Endodermal cell (in vitro differentiated cells): Measurements from ENCODE around the gene ADAMTS4. TPM values are rescaled to one million over a fixed set of nuclear protein-coding genes. Genes with fewer than 3 reads are reported as not detected.

ENCODE experiments used
- DNase-seq: peaks from one replicate; pipeline ENCODE4 v3.0.0-alpha.2; 2017
- H3K27ac ChIP-seq: 2 replicates; pipeline ENCODE4 v1.5.1; 2013; ENCODE audit warnings: mild to moderate bottlenecking, low read depth, low read length, moderate library complexity
- H3K27me3 ChIP-seq: 2 replicates; pipeline ENCODE4 v1.6.1; 2013; ENCODE audit warnings: mild to moderate bottlenecking, low read length, moderate library complexity; ENCODE audit not compliant: insufficient read depth, control insufficient read depth, poor library complexity, severe bottlenecking
- H3K36me3 ChIP-seq: 2 replicates; pipeline ENCODE4 v1.7.0; 2013; ENCODE audit warnings: mild to moderate bottlenecking, low read length, moderate library complexity; ENCODE audit not compliant: control insufficient read depth, insufficient read depth
- H3K4me1 ChIP-seq: one replicate; pipeline ENCODE4 v1.7.0; 2013; ENCODE audit warnings: low read length; ENCODE audit not compliant: control insufficient read depth, insufficient read depth
- H3K4me3 ChIP-seq: 2 replicates; pipeline ENCODE4 v1.5.1; 2013; ENCODE audit warnings: mild to moderate bottlenecking, low read length, moderate library complexity
- H3K9ac ChIP-seq: 2 replicates; pipeline ENCODE4 v1.6.1; 2013; ENCODE audit warnings: mild to moderate bottlenecking, low read length, moderate library complexity; ENCODE audit not compliant: poor library complexity, severe bottlenecking; ENCODE audit errors: extremely low read depth
- H3K9me3 ChIP-seq: 2 replicates; pipeline ENCODE4 v1.6.1; 2013; ENCODE audit warnings: mild to moderate bottlenecking, low read length, moderate library complexity; ENCODE audit not compliant: control insufficient read depth
- H3K27ac Mint-ChIP-seq: 2 replicates; pipeline ENCODE4 v1.8.0; 2020; ENCODE audit warnings: mixed read lengths
- H3K27me3 Mint-ChIP-seq: 2 replicates; pipeline ENCODE4 v1.8.0; 2021; ENCODE audit warnings: mild to moderate bottlenecking, mixed read lengths; ENCODE audit not compliant: insufficient read depth
- H3K36me3 Mint-ChIP-seq: 2 replicates; pipeline ENCODE4 v1.8.0; 2020; ENCODE audit warnings: low read depth, mixed read lengths
- H3K4me1 Mint-ChIP-seq: 2 replicates; pipeline ENCODE4 v1.8.0; 2020; ENCODE audit warnings: mixed read lengths
- H3K4me3 Mint-ChIP-seq: 2 replicates; pipeline ENCODE4 v1.8.0; 2020; ENCODE audit warnings: mild to moderate bottlenecking, moderate library complexity, mixed read lengths
- H3K9me3 Mint-ChIP-seq: 2 replicates; pipeline ENCODE4 v1.8.0; 2020; ENCODE audit warnings: mild to moderate bottlenecking, mixed read lengths
- CTCF ChIP-seq: fragments of 200-600 bp; sonication (generic); conservative IDR thresholded peaks from 2 replicates; pipeline ENCODE4 v1.5.0; 2021; ENCODE audit warnings: antibody characterized with exemption, mild to moderate bottlenecking
- WGBS, 2 experiments: methylation state at CpG; one replicate each; pipeline versions ENCODE4 v1.1.5 to v1.1.7; 2013; ENCODE audit warnings: missing lambda C conversion rate in 2 of 2, mixed read lengths in 1 of 2; ENCODE audit not compliant: insufficient coverage in 1 of 2, insufficient read length in 1 of 2; 5-methylcytosine and 5-hydroxymethylcytosine counted together
- total RNA-seq, 2 donors: library from RNA; stranded (reverse); fragmentation: NEBNext Ultra II Directional in 1 of 2; extraction: Animal tissue kit (Norgen Biotek cat#: 25700) in 1 of 2; gene quantifications; 2 replicates in 1 of 2; 3 replicates in 1 of 2; pipeline ENCODE4 v1.2.1, GENCODE V29; 2021

Gene ADAMTS4
- total RNA-seq, 2 donors from 2014 or later = 4.4 to 9.6 TPM

- Mint-ChIP-seq H3K4me3 (no peak overlapping the region), H3K27ac (no peak overlapping the region), H3K9me3 (no peaks in the 10 kb centered on the region), H3K27me3 (no peaks in the 10 kb centered on the region), H3K4me1 (peaks cover 2% of the 10 kb centered on the region), H3K36me3 (peaks cover 10% of the 10 kb centered on the region)
- Histone ChIP-seq H3K9ac (no peak overlapping the region), H3K4me3 (no peak overlapping the region), H3K9me3 (no peaks in the 10 kb centered on the region), H3K27ac (no peak overlapping the region), H3K4me1 (no peaks in the 10 kb centered on the region), H3K36me3 (peaks cover 11% of the 10 kb centered on the region), H3K27me3 (no peaks in the 10 kb centered on the region)
- TF ChIP-seq CTCF = no peak
- DNase-seq = no peak
- WGBS, 2 experiments = 92 to 95% methylated on average over 7 to 9 of the region's 9 CpGs
Observed at GRCh38 chr1:161233102-161233501, 34.2 kb upstream of the ADAMTS4 start.

- no peaks in the 10 kb centered on the region for H3K27me3 Mint-ChIP-seq
- H3K27me3 ChIP-seq = no peaks in the 10 kb centered on the region
- 97 to 100% methylated on average over 3 to 7 of the region's 7 CpGs for WGBS, 2 experiments
- TF ChIP-seq CTCF = no peak
- H3K4me3 ChIP-seq = no peak overlapping the region
- H3K27ac ChIP-seq = no peak overlapping the region
- H3K27ac Mint-ChIP-seq = no peak overlapping the region
- H3K4me1 Mint-ChIP-seq = peaks cover 16% of the 10 kb centered on the region
- DNase-seq = no peak
- no peaks in the 10 kb centered on the region for H3K9me3 ChIP-seq
- no peaks in the 10 kb centered on the region for H3K9me3 Mint-ChIP-seq
- H3K9ac ChIP-seq = no peak overlapping the region
- no peak overlapping the region for H3K4me3 Mint-ChIP-seq
- no peaks in the 10 kb centered on the region for H3K4me1 ChIP-seq
- H3K36me3 ChIP-seq = peaks cover 14% of the 10 kb centered on the region
- H3K36me3 Mint-ChIP-seq = peaks cover 12% of the 10 kb centered on the region
Observed at GRCh38 chr1:161230762-161231161, 31.9 kb upstream of the ADAMTS4 start.

GRCh38 chr1:161229896-161230295, 31.0 kb upstream of the ADAMTS4 start:
- Mint-ChIP-seq H3K4me3 (no peak overlapping the region), H3K36me3 (peaks cover 12% of the 10 kb centered on the region), H3K9me3 (no peaks in the 10 kb centered on the region), H3K27me3 (no peaks in the 10 kb centered on the region), H3K4me1 (peaks cover 23% of the 10 kb centered on the region), H3K27ac (no peak overlapping the region)
- no peaks in the 10 kb centered on the region for H3K27me3 ChIP-seq
- H3K27ac ChIP-seq = no peak overlapping the region
- H3K9ac ChIP-seq = no peak overlapping the region
- H3K36me3 ChIP-seq = peaks cover 14% of the 10 kb centered on the region
- TF ChIP-seq CTCF = peak; percentile 73
- peaks cover 6% of the 10 kb centered on the region for H3K4me1 ChIP-seq
- DNase-seq = peak; percentile 70
- H3K9me3 ChIP-seq = no peaks in the 10 kb centered on the region
- 84 to 94% methylated on average over 3 of the region's 3 CpGs for WGBS, 2 experiments
- no peak overlapping the region for H3K4me3 ChIP-seq
